GM08714 (cell line): ENCODE measurements around the gene ASTN2.

Experiments used
- H3K4me3 ChIP-seq: fragments of 200-500 bp; sonication (Bioruptor generic); 2 replicates; pipeline ENCODE4 v1.5.1; 2014; ENCODE audit warnings: mild to moderate bottlenecking, low read length, inconsistent platforms
- ZNF274 ChIP-seq: IDR thresholded peaks from 2 replicates; pipeline ENCODE4 v1.6.1; 2012; ENCODE audit warnings: mild to moderate bottlenecking, low read depth, low read length

The ASTN2 gene

DNA sequence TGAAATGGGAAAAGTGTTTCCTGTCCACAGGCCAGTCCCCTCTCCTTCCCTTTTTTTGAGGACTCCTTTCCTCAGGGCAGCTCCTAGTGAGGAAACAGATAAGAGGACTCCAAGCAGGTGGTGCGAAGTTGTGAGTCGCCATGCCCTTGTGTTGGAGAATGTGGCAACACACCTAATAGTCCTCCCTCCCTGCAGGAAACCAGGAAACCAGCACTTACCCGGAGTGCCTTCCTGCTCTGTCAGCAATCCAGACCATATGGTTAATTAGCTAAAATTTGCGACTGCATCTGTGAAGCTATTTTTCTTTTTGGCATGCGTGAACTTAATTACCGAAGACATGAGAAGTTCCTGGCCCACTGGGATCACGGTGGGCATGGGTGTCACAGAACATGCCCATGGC lies 657.8 kb downstream of the ASTN2 start:
- TF ChIP-seq ZNF274, result no peak
- H3K4me3 ChIP-seq, result no peak overlapping the region

DNA sequence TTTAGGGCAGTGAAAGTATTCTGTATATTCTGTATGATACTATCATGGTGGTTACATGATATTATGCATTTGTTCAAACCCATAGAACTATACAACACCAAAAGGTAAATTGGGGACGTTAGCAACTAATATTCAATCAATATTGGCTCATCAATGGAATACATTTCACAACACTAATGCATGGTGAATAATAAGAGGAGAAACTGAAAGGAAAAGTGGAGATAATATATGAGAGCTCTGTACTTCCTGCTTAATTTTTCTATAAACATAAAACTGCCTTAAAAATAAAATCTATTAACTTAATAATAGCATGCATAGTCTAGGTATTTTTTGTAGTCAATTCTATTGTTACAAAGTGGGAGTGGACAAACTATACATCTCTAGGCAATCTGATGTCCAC lies 661.5 kb downstream of the ASTN2 start:
- TF ChIP-seq ZNF274, result no peak
- no peak overlapping the region for H3K4me3 ChIP-seq

DNA sequence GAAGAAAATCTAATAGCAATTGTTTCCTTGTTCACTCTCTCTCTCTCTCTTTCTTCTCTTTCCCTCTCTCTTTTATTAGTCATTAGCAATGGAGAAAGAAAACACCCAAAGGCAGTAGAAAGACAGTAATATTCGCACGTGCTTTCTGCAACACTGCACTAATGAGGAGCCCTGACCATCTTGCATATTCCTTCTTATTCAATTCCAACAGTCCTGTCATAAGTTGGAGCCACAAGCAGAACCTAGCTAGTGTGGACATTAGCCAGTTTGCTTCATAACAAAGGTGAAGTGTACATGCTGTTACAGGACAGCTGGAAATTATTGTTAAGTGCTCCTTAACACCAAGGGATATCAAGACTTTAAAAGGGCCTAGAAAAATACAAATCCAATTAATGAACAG lies 664.3 kb downstream of the ASTN2 start:
- no peak overlapping the region for H3K4me3 ChIP-seq
- TF ChIP-seq ZNF274, result no peak

DNA sequence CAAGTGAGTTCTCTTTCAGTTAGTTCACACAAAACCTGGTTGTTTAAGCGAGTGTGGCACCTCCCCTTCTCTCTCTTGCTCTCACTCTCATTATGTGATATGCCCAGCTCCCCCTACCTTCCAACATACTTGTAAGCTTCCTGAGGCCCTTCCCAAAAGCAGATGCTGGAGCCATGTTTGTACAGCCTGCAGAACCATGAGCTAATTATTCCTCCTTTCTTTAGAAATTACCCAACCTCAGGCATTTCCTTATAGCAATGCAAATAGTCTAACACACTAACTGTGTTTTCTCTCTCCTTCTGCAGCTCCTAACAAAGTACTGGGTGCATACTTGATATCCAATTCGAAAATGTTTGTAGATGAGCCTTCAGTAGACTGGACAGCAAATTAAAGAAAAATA lies 665.1 kb downstream of the ASTN2 start:
- no peak for TF ChIP-seq ZNF274
- no peak overlapping the region for H3K4me3 ChIP-seq

DNA sequence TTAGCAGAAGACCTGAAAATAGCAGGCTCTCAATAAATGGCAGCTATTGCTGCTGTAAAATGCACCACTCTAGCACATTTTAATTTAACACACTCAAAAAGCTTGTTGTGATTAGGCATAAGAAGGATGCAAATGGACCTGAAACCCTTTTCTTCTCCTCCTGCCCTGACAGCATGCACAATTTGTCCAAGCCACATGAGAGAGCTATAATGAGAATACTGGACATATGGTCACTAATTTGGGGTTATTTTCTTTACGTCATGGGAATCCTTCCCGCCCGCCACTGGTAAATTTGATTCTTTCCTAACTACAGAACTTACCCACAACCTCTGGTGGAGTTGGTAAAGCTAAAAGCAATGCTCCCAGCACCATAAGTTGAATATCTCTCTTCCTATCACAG lies 665.7 kb downstream of the ASTN2 start:
- no peak for TF ChIP-seq ZNF274
- H3K4me3 ChIP-seq, result no peak overlapping the region

DNA sequence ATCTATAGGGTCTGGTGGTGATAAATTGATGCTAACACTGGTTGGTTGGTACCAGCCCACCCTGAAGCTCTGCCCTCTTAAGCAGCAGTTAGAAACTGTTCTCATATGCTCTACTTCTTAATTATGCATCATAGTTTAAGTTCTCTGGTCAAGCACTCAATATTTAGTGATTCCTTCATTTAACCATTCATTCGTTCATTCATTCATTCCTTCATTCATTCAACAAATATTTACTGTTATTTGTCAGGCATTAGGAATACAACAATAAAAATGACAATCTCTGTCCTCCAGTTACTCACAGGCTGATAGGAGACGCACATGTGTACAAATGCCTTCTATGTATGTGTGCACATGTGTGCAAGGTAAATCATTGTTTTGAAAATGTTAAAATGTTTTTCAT lies 673.1 kb downstream of the ASTN2 start:
- no peak for TF ChIP-seq ZNF274
- no peak overlapping the region for H3K4me3 ChIP-seq

DNA sequence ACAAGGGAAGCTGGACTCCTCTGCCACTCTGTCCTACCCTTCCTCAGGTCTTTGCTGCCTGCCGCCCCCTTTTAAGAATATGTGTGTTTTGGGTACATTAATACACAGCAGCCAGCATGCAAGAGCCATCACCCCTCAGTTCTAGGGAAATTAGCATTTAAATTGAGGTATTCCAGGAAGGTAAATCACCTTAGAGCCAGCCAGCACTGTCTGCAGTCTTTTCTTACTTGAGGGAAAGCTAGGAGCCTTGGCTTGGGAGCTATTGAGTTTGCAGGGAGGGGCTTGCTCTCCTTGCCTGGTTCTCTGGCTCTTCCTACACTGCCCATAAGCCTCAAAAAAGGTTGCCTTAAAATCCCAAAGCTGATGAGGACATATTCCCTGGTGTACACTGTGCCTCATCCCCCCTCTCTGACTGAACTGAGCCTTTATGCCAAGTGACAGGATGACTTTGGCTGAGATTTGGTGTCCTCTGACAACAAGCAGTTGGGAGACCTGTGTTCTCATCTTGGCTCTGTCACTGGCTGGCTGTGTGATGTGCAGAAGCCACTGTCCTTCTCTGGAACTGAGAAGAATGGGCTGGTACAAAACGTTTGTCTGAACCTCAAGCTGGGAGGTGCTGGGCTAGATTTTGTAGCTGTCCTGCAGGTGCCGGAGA lies 673.6 kb downstream of the ASTN2 start:
- H3K4me3 ChIP-seq, result no peak overlapping the region
- TF ChIP-seq ZNF274, result no peak

DNA sequence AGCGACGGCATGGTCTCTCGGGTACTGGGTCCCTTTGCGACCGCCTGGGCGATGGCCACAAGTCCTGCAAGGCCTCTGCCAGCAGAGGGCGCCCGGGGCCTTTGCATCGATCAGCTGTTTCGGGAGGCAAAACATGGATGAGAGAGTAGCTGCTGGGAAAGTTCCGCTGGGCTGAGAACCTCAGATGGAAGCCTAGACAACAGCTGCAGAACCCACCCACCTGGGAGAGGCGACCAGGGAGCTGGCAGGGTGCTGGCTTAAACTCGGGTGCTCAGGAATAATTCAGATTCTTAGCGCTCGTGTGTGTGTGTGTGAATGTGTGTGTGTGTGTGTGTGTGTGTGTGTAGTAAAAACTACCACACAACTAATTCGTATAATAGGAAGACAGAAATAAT lies 677.7 kb downstream of the ASTN2 start:
- no peak for TF ChIP-seq ZNF274
- no peak overlapping the region for H3K4me3 ChIP-seq

DNA sequence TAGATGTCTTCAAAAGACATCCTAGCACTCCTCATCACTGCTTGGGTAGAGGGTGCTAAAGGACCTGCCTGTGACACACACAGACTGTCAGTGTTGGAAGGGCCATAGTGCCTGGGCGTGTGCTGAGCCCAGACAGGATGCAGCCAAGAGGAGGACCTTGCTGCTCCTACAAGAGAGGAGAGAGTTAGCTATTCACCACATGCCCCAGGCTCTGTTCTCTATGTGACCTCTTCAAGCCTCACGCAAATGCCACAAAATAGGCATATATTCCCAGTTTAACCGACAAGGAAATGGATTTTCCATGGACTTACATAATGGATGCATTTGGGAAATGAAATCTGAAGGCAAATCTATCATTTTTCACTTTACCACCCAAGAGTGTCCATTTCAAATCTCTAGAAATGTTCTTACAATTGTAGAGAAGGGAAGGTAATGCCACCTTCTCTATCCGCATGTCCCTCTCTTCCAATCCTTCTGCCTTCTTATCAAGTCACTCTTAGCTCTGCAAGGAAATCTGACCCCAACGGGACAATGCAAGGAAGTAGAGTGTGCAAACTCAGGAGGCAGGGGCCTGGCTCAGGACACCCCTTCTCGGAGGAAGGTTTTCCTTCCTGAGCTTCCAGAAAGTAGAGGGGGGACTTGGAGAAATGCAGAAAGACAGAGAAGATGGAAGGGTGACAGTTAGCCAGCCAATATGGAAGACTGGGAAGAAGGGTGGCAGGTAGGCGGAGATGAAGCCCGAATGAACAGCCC lies 678.3 kb downstream of the ASTN2 start:
- TF ChIP-seq ZNF274, result no peak
- no peak overlapping the region for H3K4me3 ChIP-seq

DNA sequence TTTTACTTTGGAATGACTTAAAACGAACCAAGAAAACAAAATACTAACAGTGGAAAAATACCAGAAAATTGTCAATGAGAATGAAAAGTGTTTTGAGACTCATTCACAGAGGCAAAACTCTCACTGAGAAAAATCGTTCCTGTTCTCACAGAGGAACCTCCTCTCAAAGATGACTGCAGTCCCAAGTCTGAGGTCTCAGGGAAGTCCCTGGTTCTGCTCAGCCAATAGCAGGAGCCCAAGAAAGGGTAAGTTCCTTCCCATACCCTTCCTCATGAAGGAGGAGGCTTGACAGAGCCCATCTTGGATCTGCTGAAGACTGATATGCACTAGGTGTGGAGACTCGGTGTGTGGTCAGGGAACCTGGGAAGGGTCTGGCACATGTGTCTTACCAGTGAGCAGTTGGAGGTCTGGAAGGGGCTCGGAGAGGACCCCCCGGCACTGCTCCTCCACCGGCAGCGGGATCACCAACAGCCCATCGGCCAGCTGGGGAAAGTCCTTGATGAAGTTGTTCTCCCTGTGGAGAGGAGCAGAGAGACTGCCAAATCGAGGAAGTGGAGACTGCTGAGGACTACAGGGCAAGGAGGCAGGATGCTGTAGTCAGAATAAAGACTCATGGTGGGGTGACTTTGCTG lies 681.7 kb downstream of the ASTN2 start:
- no peak for TF ChIP-seq ZNF274
- no peak overlapping the region for H3K4me3 ChIP-seq

DNA sequence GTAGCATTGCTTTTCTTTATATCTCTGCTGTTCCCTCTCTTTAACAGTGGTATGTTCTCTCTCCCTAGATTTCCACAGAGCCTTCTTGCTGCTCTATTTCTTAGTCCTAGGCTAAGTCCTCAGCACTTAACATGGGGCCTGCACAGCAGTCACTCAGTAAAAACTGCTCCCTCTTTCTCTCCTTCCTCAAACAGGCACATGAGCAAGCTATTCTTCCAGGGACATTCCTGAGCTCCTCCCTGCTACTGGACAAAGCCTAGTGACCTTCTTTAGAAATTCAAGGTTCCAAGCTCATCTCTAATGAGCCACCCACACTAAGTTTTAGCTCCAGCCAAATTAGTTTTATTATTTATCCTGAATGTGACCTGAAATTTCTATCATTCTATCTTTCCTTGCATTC lies 688.3 kb downstream of the ASTN2 start:
- H3K4me3 ChIP-seq, result no peak overlapping the region
- TF ChIP-seq ZNF274, result no peak

DNA sequence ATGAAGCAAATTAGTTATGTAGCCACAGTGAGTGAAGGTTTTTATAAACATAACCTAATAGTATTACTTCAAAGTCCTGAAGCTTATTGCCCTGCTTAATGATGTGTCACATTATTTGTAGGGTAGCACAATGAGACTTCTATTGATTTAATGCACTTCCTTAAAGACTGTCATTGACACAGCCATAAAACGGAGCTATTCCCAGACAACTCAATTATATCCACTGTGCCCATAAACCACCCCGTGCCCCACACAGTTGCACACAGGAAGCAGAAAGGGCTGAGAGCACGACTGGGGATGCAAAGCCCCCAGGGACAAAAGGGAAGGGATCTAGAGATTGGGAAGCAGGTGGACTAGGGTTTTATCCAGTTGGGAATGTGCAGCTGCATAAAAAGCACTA lies 690.7 kb downstream of the ASTN2 start:
- no peak for TF ChIP-seq ZNF274
- no peak overlapping the region for H3K4me3 ChIP-seq

DNA sequence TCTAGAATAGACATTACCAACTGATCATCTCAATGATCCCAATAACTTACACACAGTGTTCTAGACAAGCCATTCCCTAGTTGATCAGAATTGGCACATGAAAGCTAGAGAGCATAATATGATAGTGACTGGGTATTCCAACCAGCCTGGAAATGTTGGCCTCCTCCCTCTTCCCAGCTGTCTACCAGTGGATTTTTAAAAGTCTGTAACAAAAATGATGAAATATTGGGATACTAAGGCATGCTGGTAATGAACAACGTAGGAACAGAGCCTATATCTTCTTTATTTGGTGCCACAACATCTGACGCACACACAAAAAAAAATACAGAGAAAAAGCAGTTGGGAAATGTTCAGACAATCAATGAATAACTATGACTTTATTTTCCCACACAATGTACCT lies 692.9 kb downstream of the ASTN2 start:
- no peak for TF ChIP-seq ZNF274
- no peak overlapping the region for H3K4me3 ChIP-seq

DNA sequence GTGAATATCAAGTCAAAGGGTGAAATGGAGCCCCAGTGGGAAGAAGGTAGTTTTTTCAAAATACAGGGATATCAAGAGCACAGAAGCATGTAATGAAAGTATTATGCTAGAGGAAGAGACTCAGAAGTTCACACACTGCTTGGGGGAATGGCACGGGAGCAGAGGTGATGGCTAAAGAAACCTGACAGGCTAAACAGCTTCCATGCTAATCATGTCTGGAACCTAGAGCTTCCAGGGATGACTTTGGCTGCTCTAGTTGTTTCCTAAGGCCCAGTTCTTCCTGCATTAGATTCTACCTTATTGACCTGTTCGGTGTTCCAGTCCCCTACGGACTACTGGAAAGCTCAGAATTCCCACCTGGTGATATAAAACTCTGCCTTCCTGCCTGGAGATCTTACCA lies 693.4 kb downstream of the ASTN2 start:
- no peak for TF ChIP-seq ZNF274
- no peak overlapping the region for H3K4me3 ChIP-seq

DNA sequence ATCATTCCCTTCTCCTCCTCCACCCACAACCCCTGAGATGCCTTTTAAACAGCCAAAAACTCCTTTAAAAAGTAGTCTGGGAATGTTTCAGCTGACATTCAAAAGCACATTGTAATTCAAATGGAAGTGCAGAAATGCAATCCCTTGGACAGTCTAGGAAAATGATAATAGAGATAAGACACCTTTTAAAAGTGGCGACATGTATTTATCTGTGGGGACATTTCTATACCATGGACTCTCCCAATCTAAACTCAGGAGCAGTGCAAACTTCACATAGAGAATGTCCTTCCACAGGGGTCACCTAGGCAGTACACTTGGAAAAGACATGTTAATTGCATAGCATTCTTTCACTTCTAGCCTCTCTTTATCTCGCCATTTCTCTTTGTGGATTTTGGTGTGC lies 694.7 kb downstream of the ASTN2 start:
- no peak for TF ChIP-seq ZNF274
- H3K4me3 ChIP-seq, result no peak overlapping the region
